Adrenal gland (tissue), 12 donors: ENCODE results near the gene GALR2. TPM values are rescaled to one million over a fixed set of nuclear protein-coding genes. Genes with fewer than 3 reads are reported as not detected.
A peak's percentile ranks its signal among the peaks of the same experiment; 100 is the strongest.

Experiments used
- DNase-seq, 7 donors: peaks; one replicate each; pipeline ENCODE4 v3.0.0-alpha.2; 2019 to 2020
- H3K27ac ChIP-seq, 5 donors: fragments of 200-600 bp; sonication (generic) in 4 of 5; 1 replicate in 3 of 5; 2 replicates in 2 of 5; pipeline versions ENCODE4 v1.5.1 to v1.8.0; 2016 to 2020; ENCODE audit warnings: mild to moderate bottlenecking in 1 of 5
- H3K27me3 ChIP-seq: fragments of 200-600 bp; 2 replicates; pipeline ENCODE4 v1.8.0; 2021
- H3K36me3 ChIP-seq, 2 donors: fragments of 200-600 bp; replicated peaks in 1 of 2; 1 replicate in 1 of 2; 2 replicates in 1 of 2; pipeline versions ENCODE4 v1.5.1 to v1.8.0; 2018 to 2022
- H3K4me1 ChIP-seq, 2 donors: fragments of 200-600 bp; replicated peaks in 1 of 2; 1 replicate in 1 of 2; 2 replicates in 1 of 2; pipeline versions ENCODE4 v1.5.1 to v1.8.0; 2018 to 2021
- H3K4me3 ChIP-seq, 4 donors: fragments of 200-600 bp; sonication (generic) in 3 of 4; one replicate each; pipeline ENCODE4 v1.5.1; 2016 to 2018
- H3K9me3 ChIP-seq, 3 donors: fragments of 200-600 bp; sonication (generic) in 1 of 3; replicated peaks in 1 of 3; 1 replicate in 2 of 3; 2 replicates in 1 of 3; pipeline versions ENCODE4 v1.5.1 to v1.8.0; 2016 to 2021
- CTCF ChIP-seq, 6 experiments: fragments of 450-650 bp in 4 of 6; fragments of 200-600 bp in 2 of 6; sonication (generic) in 1 of 6; IDR thresholded peaks; 1 replicate in 5 of 6; 2 replicates in 1 of 6; pipeline versions ENCODE4 v1.5.1 to v1.8.0; 2016 to 2021; ENCODE audit warnings: antibody characterized with exemption in 6 of 6, mild to moderate bottlenecking in 2 of 6, moderate library complexity in 1 of 6
- POLR2A ChIP-seq, 2 donors: fragments of 450-650 bp; IDR thresholded peaks; one replicate each; pipeline ENCODE4 v1.6.1; 2017; ENCODE audit warnings: antibody characterized with exemption in 2 of 2, mild to moderate bottlenecking in 2 of 2, moderate library complexity in 1 of 2
- WGBS, 4 donors: extraction: QIAGEN DNeasy Blood & Tissue Kit in 2 of 4; methylation state at CpG; one replicate each; pipeline versions ENCODE4 v1.1.5 to v1.1.7; 2013 to 2017; 5-methylcytosine and 5-hydroxymethylcytosine counted together
- intact Hi-C, 2 donors: fragments of 100-400 bp; cut with DNase I; formaldehyde crosslinking; loops; one replicate each; pipeline versions ENCODE4 v1.14.1 to v1.15.0; 2022 to 2023
- polyA plus RNA-seq, 3 donors: library from polyadenylated mRNA; stranded (reverse); fragments of 200-250 nt in 2 of 3; fragments of 350-450 nt in 1 of 3; fragmentation: Illumina TruSeq in 1 of 3; extraction: RNeasy Lipid Tissue Mini Kit (QIAGEN cat#74804) in 1 of 3; gene quantifications; one replicate each; pipeline ENCODE4 v1.2.3, GENCODE V29; 2013 to 2014
- total RNA-seq, 9 donors: library from RNA; depleted of rRNA in 4 of 9; stranded (reverse); fragments of >200 nt in 4 of 9; fragments of 120-200 nt in 1 of 9; fragmentation: NEBNext Ultra II Directional in 1 of 9; extraction: Animal tissue kit (Norgen Biotek cat#: 25700) in 1 of 9; gene quantifications; one replicate each; pipeline versions ENCODE4 v1.1.0 to v1.2.4, GENCODE V29; 2013 to 2023
- donor health status: healthy with polysubstance abuse.
- donor health status: Bipolar disorder and iron deficiency.
- donor health status: DM: yes; HTN: yes; CAD: no.
- donor health status: DM: no; HTN: no; CAD: no.
- donor health status: DM: no; HTN: no; CAD: no.
- donor health status: DM: yes; HTN: yes; CAD: no.

The GALR2 gene
- total and polyA plus RNA-seq, 12 donors: 0.27 TPM; not detected in 11

- Histone ChIP-seq H3K9me3 (no peaks in the 10 kb centered on the region), H3K36me3 (no peaks in the 10 kb centered on the region), H3K4me1 (peaks cover under 1 to 11% of the 10 kb centered on the region in 2 donors), H3K27ac (no peak within 1 kb of the TSS), H3K27me3 (no peaks in the 10 kb centered on the region), H3K4me3 (no peak within 1 kb of the TSS)
- intact Hi-C loops: no loop called here
- no peak for DNase-seq
- 80 to 90% (median 86%) methylated on average over 7 to 24 of the region's 24 CpGs for WGBS, 4 donors
- TF ChIP-seq POLR2A (IDR thresholded peaks at IDR 0.05): no peak
These were observed 47.3 kb upstream of the GALR2 start, which contains the start of gene EVPL for GRCh38 chr17:76027159-76027839. Gene EVPL (minus strand): TSS chr17:76027306. CDS start chr17:76027198, 108 bp downstream.

GRCh38 chr17:76032073-76032779, 42.4 kb upstream of the GALR2 start:
- Histone ChIP-seq H3K36me3 (no peaks in the 10 kb centered on the region), H3K27ac (no peak overlapping the region), H3K9me3 (no peaks in the 10 kb centered on the region), H3K4me3 (no peak overlapping the region), H3K27me3 (no peaks in the 10 kb centered on the region), H3K4me1 (peaks cover 7 to 27% of the 10 kb centered on the region in 2 donors)
- intact Hi-C loops: no loop called here
- 73 to 86% (median 80%) methylated on average over 7 to 20 of the region's 20 CpGs for WGBS, 4 donors
- no peak for DNase-seq
- TF ChIP-seq POLR2A (IDR thresholded peaks at IDR 0.05): no peak
- TF ChIP-seq CTCF (IDR thresholded peaks at IDR 0.05): peak in 1 of 6 experiments; percentile 31

DNA sequence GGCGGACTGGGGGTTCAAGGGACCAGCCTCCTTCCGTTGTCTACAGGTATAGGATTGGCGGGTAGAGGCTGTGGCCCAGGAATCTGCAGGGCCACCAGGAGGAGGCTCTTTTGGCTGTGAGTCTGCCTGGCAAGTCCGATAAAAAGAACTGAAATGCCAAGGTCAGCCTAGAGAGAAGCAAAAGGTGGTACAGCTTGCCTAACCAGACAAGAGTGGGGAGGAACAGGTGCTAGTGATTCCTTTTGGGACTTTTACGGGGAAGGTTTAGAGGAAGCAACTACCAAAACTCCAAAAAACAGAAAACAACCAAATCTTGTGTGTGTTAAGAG, 41.8 kb upstream of the GALR2 start:
- DNase-seq: peak in 1 of 7 donors; percentile 52
- peak in 2 of 6 experiments; percentile 9 to 10 for TF ChIP-seq CTCF (IDR thresholded peaks at IDR 0.05)
- TF ChIP-seq POLR2A (IDR thresholded peaks at IDR 0.05): no peak
- H3K36me3 ChIP-seq: no peaks in the 10 kb centered on the region
- 50 to 78% (median 65%) methylated on average over 5 of the region's 5 CpGs for WGBS, 4 donors
- no peaks in the 10 kb centered on the region for H3K9me3 ChIP-seq
- no peak overlapping the region for H3K4me3 ChIP-seq
- H3K4me1 ChIP-seq: peaks cover 7 to 27% of the 10 kb centered on the region in 2 donors
- H3K27me3 ChIP-seq: no peaks in the 10 kb centered on the region
- H3K27ac ChIP-seq: no peak overlapping the region
- intact Hi-C loops: no loop called here

DNA sequence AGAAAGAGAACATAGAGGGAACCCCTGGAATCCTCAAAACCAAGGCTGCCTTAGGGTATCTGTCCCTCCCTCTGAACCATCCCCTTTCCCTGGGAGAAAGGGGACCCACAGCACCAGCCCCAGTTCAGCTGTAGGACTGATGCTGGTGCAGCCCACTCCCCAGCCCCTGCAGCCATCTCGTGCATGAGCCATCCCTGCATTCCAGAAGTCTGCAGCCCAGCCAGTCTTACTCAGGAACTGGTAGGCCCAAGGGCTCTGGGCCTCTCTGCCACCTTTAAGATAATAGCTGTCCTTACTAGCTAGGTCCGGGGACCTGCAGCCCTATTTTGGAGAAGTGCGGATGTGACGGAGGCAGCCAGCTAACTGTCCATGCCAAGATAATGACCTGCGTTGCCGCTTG, 41.4 kb upstream of the GALR2 start:
- TF ChIP-seq POLR2A (IDR thresholded peaks at IDR 0.05) (no peak), CTCF (IDR thresholded peaks at IDR 0.05) (no peak)
- no peaks in the 10 kb centered on the region for H3K36me3 ChIP-seq
- H3K4me3 ChIP-seq: no peak overlapping the region
- no peaks in the 10 kb centered on the region for H3K9me3 ChIP-seq
- intact Hi-C loops: no loop called here
- H3K27ac ChIP-seq: no peak overlapping the region
- no peak for DNase-seq
- H3K4me1 ChIP-seq: peaks cover 7 to 27% of the 10 kb centered on the region in 2 donors
- no peaks in the 10 kb centered on the region for H3K27me3 ChIP-seq
- 95 to 97% (median 96%) methylated on average over 3 to 6 of the region's 6 CpGs for WGBS, 4 donors
